ENCODE results near the gene IKBKE. TPM values are rescaled to one million over a fixed set of nuclear protein-coding genes. Genes with fewer than 3 reads are reported as not detected.

IKBKE gene
- polyA plus RNA-seq, 4 donors = 4.1 to 8.7 (median 6.9) TPM

DNA sequence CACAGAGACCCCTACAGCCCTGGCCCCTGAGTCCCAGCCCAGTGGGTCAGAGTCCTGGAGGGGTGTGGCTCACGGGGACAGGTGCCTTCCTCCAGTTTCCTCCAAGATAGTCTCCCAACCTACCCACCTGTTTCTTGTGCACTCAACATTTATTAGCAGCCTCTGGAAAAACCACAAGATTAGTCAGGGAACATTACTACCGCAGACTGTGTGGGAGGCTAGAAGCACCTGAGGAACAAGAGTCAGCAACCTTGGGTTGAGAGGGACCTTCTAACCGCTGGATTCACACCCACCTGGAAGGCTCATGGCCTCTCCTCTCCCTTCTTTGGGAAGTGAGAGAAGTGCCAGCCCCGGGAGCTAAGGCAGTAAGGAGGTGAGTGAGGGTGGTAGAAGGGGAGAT is 22.5 kb upstream of the IKBKE start:
- H3K4me3 ChIP-seq (ENCODE audit: low read depth in 1 of 3, low read length in 3 of 3) = no peak overlapping the region
- no peak for FAIRE-seq
- no peaks in the 10 kb centered on the region for H3K27me3 ChIP-seq (ENCODE audit: control insufficient read depth in 3 of 3, insufficient read depth in 3 of 3, low read length in 3 of 3)
- H3K36me3 ChIP-seq (ENCODE audit: control insufficient read depth in 3 of 3, insufficient read depth in 2 of 3, low read depth in 1 of 3, low read length in 3 of 3) = peaks cover 0 to 42% (median 6%) of the 10 kb centered on the region in 3 donors
- no peaks in the 10 kb centered on the region for H3K4me1 ChIP-seq (ENCODE audit: control insufficient read depth in 3 of 3, insufficient read depth in 2 of 3, low read depth in 1 of 3, low read length in 2 of 3)
- H3K27ac ChIP-seq (ENCODE audit: low read depth in 1 of 3, low read length in 2 of 3) = no peak overlapping the region
- 40 to 84% (median 58%) methylated on average over 4 of the region's 4 CpGs for WGBS, 3 donors
- no peaks in the 10 kb centered on the region for H3K9me3 ChIP-seq (ENCODE audit: control insufficient read depth in 2 of 2, insufficient read depth in 1 of 2, low read depth in 1 of 2, low read length in 1 of 2)
- DNase-seq = no peak

DNA sequence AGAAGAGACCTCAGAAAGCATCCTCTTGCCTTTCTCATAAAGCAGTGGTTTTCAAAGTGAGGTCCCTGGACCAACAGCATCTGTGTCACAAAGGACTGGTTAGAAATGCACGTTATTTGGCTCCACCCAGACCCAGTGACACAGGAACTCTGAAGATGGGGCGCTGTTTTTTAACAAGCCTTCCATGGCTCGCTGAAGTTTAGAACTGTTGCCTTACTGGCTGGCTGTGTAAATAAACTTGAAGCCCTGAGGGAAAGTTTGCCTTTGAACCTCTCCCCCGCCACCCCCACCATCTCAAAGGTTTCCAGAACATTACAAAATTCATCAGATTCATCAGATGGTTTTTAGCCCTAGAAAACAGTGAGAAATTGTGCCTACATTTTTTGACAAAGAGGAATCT is 21.8 kb upstream of the IKBKE start:
- no peaks in the 10 kb centered on the region for H3K4me1 ChIP-seq (ENCODE audit: control insufficient read depth in 3 of 3, insufficient read depth in 2 of 3, low read depth in 1 of 3, low read length in 2 of 3)
- H3K27me3 ChIP-seq (ENCODE audit: control insufficient read depth in 3 of 3, insufficient read depth in 3 of 3, low read length in 3 of 3) = no peaks in the 10 kb centered on the region
- no peak for FAIRE-seq
- H3K9me3 ChIP-seq (ENCODE audit: control insufficient read depth in 2 of 2, insufficient read depth in 1 of 2, low read depth in 1 of 2, low read length in 1 of 2) = no peaks in the 10 kb centered on the region
- peaks cover 0 to 45% (median 6%) of the 10 kb centered on the region in 3 donors for H3K36me3 ChIP-seq (ENCODE audit: control insufficient read depth in 3 of 3, insufficient read depth in 2 of 3, low read depth in 1 of 3, low read length in 3 of 3)
- DNase-seq = no peak
- WGBS, 3 donors = 75 to 89% (median 80%) methylated on average over 4 of the region's 4 CpGs
- H3K4me3 ChIP-seq (ENCODE audit: low read depth in 1 of 3, low read length in 3 of 3) = no peak overlapping the region
- H3K27ac ChIP-seq (ENCODE audit: low read depth in 1 of 3, low read length in 2 of 3) = no peak overlapping the region

DNA sequence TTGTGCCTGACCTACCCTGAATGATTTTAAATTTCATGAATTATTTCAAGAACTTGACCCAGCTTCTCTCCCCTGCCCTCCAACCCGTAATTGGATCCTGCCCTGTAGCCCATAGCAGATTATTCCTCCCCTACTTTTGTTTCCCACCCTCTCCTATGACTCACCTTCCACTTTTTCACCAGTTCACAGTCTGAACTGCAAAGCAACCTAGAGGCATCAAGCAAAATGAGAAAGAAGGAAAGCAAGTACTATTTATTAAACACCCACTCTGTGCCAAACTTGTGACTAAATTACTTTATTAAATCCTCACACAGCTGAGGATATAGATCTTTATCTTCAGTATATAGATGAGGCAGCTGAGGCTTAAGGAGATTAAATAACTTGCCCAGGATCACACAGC is 20.7 kb upstream of the IKBKE start:
- H3K4me1 ChIP-seq (ENCODE audit: control insufficient read depth in 3 of 3, insufficient read depth in 2 of 3, low read depth in 1 of 3, low read length in 2 of 3) = no peaks in the 10 kb centered on the region
- H3K9me3 ChIP-seq (ENCODE audit: control insufficient read depth in 2 of 2, insufficient read depth in 1 of 2, low read depth in 1 of 2, low read length in 1 of 2) = no peaks in the 10 kb centered on the region
- WGBS, 3 donors = 81 to 86% (median 84%) methylated on average over 1 of the region's 1 CpG
- H3K36me3 ChIP-seq (ENCODE audit: control insufficient read depth in 3 of 3, insufficient read depth in 2 of 3, low read depth in 1 of 3, low read length in 3 of 3) = peaks cover 0 to 52% (median 6%) of the 10 kb centered on the region in 3 donors
- H3K27me3 ChIP-seq (ENCODE audit: control insufficient read depth in 3 of 3, insufficient read depth in 3 of 3, low read length in 3 of 3) = no peaks in the 10 kb centered on the region
- FAIRE-seq (no peak), DNase-seq (no peak)
- H3K4me3 ChIP-seq (ENCODE audit: low read depth in 1 of 3, low read length in 3 of 3) = no peak overlapping the region
- H3K27ac ChIP-seq (ENCODE audit: low read depth in 1 of 3, low read length in 2 of 3) = no peak overlapping the region

DNA sequence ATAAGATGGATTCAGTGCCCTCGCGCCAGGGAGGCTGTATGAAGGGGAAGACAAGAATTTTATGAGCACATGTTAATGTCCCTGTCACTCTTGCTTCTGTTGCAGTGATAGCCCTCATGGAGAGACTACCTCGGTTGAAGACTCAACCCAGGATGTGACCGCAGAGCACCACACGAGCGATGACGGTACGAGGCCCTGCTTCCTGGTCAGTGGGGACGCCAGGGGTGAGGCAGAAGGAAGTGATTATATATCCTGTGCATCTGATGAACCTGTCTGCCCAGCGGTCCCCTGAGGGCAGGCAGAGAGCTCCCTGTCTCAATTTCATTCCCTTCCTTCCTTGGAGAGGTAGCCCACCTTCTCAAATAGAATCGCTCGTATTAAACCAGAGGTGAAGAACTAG is 20.0 kb upstream of the IKBKE start:
- peaks cover 0 to 55% (median 6%) of the 10 kb centered on the region in 3 donors for H3K36me3 ChIP-seq (ENCODE audit: control insufficient read depth in 3 of 3, insufficient read depth in 2 of 3, low read depth in 1 of 3, low read length in 3 of 3)
- no peak overlapping the region for H3K4me3 ChIP-seq (ENCODE audit: low read depth in 1 of 3, low read length in 3 of 3)
- WGBS, 3 donors = 93 to 97% (median 96%) methylated on average over 12 of the region's 12 CpGs
- FAIRE-seq (no peak), DNase-seq (no peak)
- no peaks in the 10 kb centered on the region for H3K9me3 ChIP-seq (ENCODE audit: control insufficient read depth in 2 of 2, insufficient read depth in 1 of 2, low read depth in 1 of 2, low read length in 1 of 2)
- H3K4me1 ChIP-seq (ENCODE audit: control insufficient read depth in 3 of 3, insufficient read depth in 2 of 3, low read depth in 1 of 3, low read length in 2 of 3) = peaks cover 0 to 1% (median 0%) of the 10 kb centered on the region in 3 donors
- H3K27ac ChIP-seq (ENCODE audit: low read depth in 1 of 3, low read length in 2 of 3) = no peak overlapping the region
- no peaks in the 10 kb centered on the region for H3K27me3 ChIP-seq (ENCODE audit: control insufficient read depth in 3 of 3, insufficient read depth in 3 of 3, low read length in 3 of 3)

DNA sequence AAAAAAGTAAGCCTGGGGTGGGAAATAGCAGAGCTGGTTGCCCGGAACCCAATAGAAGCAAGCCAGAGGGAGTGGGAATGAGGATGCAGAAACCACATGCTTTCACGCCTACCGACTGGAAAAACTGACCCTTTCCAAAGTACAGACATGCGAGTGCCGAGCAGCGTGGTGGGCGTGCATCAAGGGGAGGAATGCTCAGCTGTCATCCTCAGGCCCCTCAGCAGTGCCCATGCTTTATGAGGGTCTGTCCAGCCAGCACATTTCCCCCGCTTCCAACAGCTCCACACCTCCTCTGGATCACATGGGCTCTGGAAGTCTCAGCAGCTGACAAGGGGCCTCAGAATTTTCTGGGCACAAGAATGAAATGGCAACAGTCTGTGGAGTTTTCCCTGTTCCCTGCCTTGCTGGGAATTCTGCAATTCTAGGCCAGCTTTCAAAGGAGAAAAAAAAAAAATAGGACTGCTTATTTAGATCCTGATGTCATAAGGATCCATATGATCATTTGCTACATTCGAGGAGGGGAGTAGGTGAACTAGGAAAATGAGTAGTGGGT is 19.1 kb upstream of the IKBKE start:
- H3K9me3 ChIP-seq (ENCODE audit: control insufficient read depth in 2 of 2, insufficient read depth in 1 of 2, low read depth in 1 of 2, low read length in 1 of 2) = no peaks in the 10 kb centered on the region
- peaks cover 0 to 54% (median 9%) of the 10 kb centered on the region in 3 donors for H3K36me3 ChIP-seq (ENCODE audit: control insufficient read depth in 3 of 3, insufficient read depth in 2 of 3, low read depth in 1 of 3, low read length in 3 of 3)
- peaks cover 0 to 4% (median 4%) of the 10 kb centered on the region in 3 donors for H3K4me1 ChIP-seq (ENCODE audit: control insufficient read depth in 3 of 3, insufficient read depth in 2 of 3, low read depth in 1 of 3, low read length in 2 of 3)
- 86 to 94% (median 89%) methylated on average over 9 of the region's 9 CpGs for WGBS, 3 donors
- no peaks in the 10 kb centered on the region for H3K27me3 ChIP-seq (ENCODE audit: control insufficient read depth in 3 of 3, insufficient read depth in 3 of 3, low read length in 3 of 3)
- DNase-seq (no peak), FAIRE-seq (no peak)
- no peak overlapping the region for H3K4me3 ChIP-seq (ENCODE audit: low read depth in 1 of 3, low read length in 3 of 3)
- no peak overlapping the region for H3K27ac ChIP-seq (ENCODE audit: low read depth in 1 of 3, low read length in 2 of 3)

DNA sequence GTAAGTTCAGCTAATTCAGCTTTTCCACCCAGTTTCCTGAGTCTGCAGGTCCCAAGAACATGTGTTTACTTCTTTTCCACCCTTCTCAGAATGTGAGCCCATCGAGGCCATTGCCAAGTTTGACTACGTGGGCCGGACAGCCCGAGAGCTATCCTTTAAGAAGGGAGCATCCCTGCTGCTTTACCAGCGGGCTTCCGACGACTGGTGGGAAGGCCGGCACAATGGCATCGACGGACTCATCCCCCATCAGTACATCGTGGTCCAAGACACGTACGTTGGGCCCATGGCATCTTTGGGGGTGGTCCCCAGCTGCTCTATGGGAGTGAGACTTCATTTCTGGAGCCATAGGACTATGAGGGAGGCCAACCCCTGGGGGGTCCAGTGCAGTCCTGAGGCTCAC is 17.2 kb upstream of the IKBKE start:
- no peaks in the 10 kb centered on the region for H3K27me3 ChIP-seq (ENCODE audit: control insufficient read depth in 3 of 3, insufficient read depth in 3 of 3, low read length in 3 of 3)
- 96 to 97% (median 97%) methylated on average over 13 of the region's 13 CpGs for WGBS, 3 donors
- H3K36me3 ChIP-seq (ENCODE audit: control insufficient read depth in 3 of 3, insufficient read depth in 2 of 3, low read depth in 1 of 3, low read length in 3 of 3) = peaks cover 0 to 50% (median 7%) of the 10 kb centered on the region in 3 donors
- FAIRE-seq = no peak
- H3K4me1 ChIP-seq (ENCODE audit: control insufficient read depth in 3 of 3, insufficient read depth in 2 of 3, low read depth in 1 of 3, low read length in 2 of 3) = peaks cover 3 to 9% (median 4%) of the 10 kb centered on the region in 3 donors
- H3K27ac ChIP-seq (ENCODE audit: low read depth in 1 of 3, low read length in 2 of 3) = no peak overlapping the region
- no peaks in the 10 kb centered on the region for H3K9me3 ChIP-seq (ENCODE audit: control insufficient read depth in 2 of 2, insufficient read depth in 1 of 2, low read depth in 1 of 2, low read length in 1 of 2)
- no peak for DNase-seq
- H3K4me3 ChIP-seq (ENCODE audit: low read depth in 1 of 3, low read length in 3 of 3) = no peak overlapping the region

DNA sequence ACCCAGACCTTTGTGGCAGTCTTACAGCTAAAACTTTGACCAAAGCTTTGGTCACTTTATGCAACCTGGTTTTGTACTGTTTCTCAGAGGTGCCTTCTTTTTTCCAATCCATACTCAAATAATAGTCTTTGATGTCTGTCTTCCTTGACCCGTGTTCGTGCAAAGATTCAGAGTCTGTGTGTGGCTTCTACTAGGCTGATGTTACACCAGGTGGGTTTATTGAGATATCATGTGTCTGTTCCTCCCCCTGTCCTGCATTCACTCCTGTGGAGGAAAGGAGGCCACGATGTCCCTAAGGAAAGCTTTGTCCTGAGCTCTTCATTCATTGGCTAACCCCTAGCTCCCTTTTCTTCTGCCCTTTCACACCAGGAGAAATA is 15.0 kb upstream of the IKBKE start:
- DNase-seq = no peak
- H3K9me3 ChIP-seq (ENCODE audit: control insufficient read depth in 2 of 2, insufficient read depth in 1 of 2, low read depth in 1 of 2, low read length in 1 of 2) = no peaks in the 10 kb centered on the region
- peaks cover 3 to 9% (median 4%) of the 10 kb centered on the region in 3 donors for H3K4me1 ChIP-seq (ENCODE audit: control insufficient read depth in 3 of 3, insufficient read depth in 2 of 3, low read depth in 1 of 3, low read length in 2 of 3)
- FAIRE-seq = no peak
- 77 to 86% (median 80%) methylated on average over 3 of the region's 3 CpGs for WGBS, 3 donors
- peaks cover 0 to 58% (median 4%) of the 10 kb centered on the region in 3 donors for H3K36me3 ChIP-seq (ENCODE audit: control insufficient read depth in 3 of 3, insufficient read depth in 2 of 3, low read depth in 1 of 3, low read length in 3 of 3)
- no peak overlapping the region for H3K4me3 ChIP-seq (ENCODE audit: low read depth in 1 of 3, low read length in 3 of 3)
- no peaks in the 10 kb centered on the region for H3K27me3 ChIP-seq (ENCODE audit: control insufficient read depth in 3 of 3, insufficient read depth in 3 of 3, low read length in 3 of 3)
- no peak overlapping the region for H3K27ac ChIP-seq (ENCODE audit: low read depth in 1 of 3, low read length in 2 of 3)

DNA sequence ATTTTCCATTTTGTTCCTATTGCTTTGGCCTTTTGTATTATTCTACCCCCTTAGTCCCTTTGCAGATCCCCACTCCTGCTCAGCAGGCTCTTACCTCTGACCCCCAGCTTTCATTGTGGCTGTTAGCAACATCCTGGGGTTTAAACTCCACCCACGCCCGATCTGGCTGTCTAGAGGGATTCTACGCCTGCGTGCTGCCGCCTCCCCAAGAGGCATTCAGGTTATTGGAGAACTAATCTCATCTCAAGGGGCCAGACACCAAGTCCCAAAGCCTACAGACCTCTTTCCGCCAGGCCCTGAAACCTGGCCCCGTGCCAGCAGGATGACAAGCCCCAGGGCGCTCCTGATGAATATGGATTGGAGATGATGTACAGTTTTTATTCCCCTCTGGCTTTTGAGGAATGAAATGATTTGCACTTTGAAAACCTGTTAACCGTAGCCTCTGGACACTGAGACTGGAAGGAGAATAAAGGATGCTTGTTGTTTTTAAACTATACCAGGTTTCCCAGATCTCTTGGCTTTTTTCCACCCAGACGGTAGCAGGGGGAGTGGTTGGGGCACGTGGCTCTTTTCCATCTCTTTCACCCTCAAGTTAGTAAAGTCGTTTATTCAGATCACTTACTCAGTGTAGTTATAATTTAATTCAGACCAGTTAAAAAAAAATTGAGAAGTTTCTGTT is 14.5 kb upstream of the IKBKE start:
- no peak for FAIRE-seq
- Histone ChIP-seq H3K27ac (ENCODE audit: low read depth in 1 of 3, low read length in 2 of 3) (no peak overlapping the region), H3K36me3 (ENCODE audit: control insufficient read depth in 3 of 3, insufficient read depth in 2 of 3, low read depth in 1 of 3, low read length in 3 of 3) (peaks cover 0 to 54% (median 4%) of the 10 kb centered on the region in 3 donors), H3K4me3 (ENCODE audit: low read depth in 1 of 3, low read length in 3 of 3) (no peak overlapping the region), H3K9me3 (ENCODE audit: control insufficient read depth in 2 of 2, insufficient read depth in 1 of 2, low read depth in 1 of 2, low read length in 1 of 2) (no peaks in the 10 kb centered on the region), H3K4me1 (ENCODE audit: control insufficient read depth in 3 of 3, insufficient read depth in 2 of 3, low read depth in 1 of 3, low read length in 2 of 3) (peaks cover 3 to 9% (median 4%) of the 10 kb centered on the region in 3 donors), H3K27me3 (ENCODE audit: control insufficient read depth in 3 of 3, insufficient read depth in 3 of 3, low read length in 3 of 3) (no peaks in the 10 kb centered on the region)
- peak in 1 of 2 donors; percentile 46 for DNase-seq
- 30 to 53% (median 48%) methylated on average over 12 of the region's 12 CpGs for WGBS, 3 donors

All from small intestine (tissue), 7 donors.